ENCODE measurements around the gene CNTNAP5. TPM values are rescaled to one million over a fixed set of nuclear protein-coding genes. Genes with fewer than 3 reads are reported as not detected.
"Not testable (repeated sequence)": the region's sequence is repeated elsewhere in the genome, so short reads cannot be mapped to it uniquely, and the experiment has no call there.

Gene CNTNAP5
- total RNA-seq, 3 donors from 2014 or later = 3.3 TPM; not detected in 2

GRCh38 chr2:124354466-124354865, 329.4 kb downstream of the CNTNAP5 start:
- H3K4me1 ChIP-seq (ENCODE audit: low read depth) = no peaks in the 10 kb centered on the region
- intact Hi-C loops (cut with DNase I, micrococcal nuclease) = no loop called here
- ATAC-seq = no peak
- TF ChIP-seq CTCF (IDR thresholded peaks at IDR 0.05) = no peak
- H3K9me3 ChIP-seq = no peaks in the 10 kb centered on the region
- no peak for DNase-seq
- H3K36me3 ChIP-seq (ENCODE audit: low read depth) = no peaks in the 10 kb centered on the region
- no peak overlapping the region for H3K4me3 ChIP-seq

GRCh38 chr2:124361966-124362365, 336.9 kb downstream of the CNTNAP5 start:
- DNase-seq; H3K4me1 ChIP-seq (ENCODE audit: low read depth); intact Hi-C loops (cut with DNase I, micrococcal nuclease); H3K4me3 ChIP-seq; ATAC-seq; H3K9me3 ChIP-seq; H3K36me3 ChIP-seq (ENCODE audit: low read depth): not testable (repeated sequence)

DNA sequence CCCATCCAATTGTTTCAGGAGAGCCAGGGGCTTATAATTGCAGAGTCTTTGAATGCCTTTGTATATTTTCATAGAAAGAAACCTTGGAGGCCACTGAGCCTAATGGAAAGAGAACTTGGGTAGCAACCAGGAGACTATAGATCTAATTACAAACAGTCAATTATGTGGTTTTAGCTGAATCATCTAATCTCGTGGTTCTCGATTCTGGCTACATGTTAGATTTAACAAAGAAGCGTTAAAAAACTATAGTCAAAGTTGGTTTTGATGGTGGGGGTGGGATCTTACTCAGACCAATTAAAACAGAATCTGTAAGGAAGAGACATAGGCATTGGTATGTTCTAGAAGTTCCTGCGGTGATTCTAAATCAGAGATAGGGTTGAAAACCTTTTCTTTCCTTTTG, 344.1 kb downstream of the CNTNAP5 start:
- Histone ChIP-seq H3K4me3 (no peak overlapping the region), H3K4me1 (ENCODE audit: low read depth) (no peaks in the 10 kb centered on the region), H3K36me3 (ENCODE audit: low read depth) (no peaks in the 10 kb centered on the region), H3K9me3 (no peaks in the 10 kb centered on the region)
- DNase-seq (no peak), ATAC-seq (no peak)
- intact Hi-C loops (cut with DNase I, micrococcal nuclease) = no loop called here
- TF ChIP-seq CTCF (IDR thresholded peaks at IDR 0.05) = no peak

DNA sequence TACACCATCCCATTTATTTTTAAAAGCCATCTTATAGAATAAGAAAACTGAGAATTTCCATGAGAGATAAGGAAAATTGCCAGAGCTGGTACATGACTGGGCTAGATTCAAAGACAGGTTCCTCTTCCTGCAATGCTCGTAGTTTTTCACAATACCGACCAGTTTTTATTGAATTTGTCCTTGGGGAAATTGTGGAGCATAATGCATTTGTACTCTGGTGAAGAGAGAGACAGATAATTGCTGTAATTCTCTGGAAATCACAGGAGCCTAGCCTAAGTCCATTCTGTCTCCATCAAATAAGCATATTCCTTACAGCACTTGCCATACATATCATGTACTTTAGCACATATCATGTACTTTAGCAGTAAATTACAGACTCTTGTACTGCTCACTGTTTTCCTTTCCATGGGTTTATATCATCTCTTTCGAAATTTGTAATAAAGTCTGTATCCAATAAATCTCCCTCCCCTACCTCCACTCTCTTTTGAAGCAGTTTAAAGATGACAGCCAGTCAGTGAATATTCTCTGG, 355.2 kb downstream of the CNTNAP5 start:
- ATAC-seq (no peak), DNase-seq (no peak)
- no peak for TF ChIP-seq CTCF (IDR thresholded peaks at IDR 0.05)
- Histone ChIP-seq H3K4me3 (no peak overlapping the region), H3K4me1 (ENCODE audit: low read depth) (no peaks in the 10 kb centered on the region), H3K9me3 (no peaks in the 10 kb centered on the region), H3K36me3 (ENCODE audit: low read depth) (no peaks in the 10 kb centered on the region)
- intact Hi-C loops (cut with DNase I, micrococcal nuclease) = no loop called here

DNA sequence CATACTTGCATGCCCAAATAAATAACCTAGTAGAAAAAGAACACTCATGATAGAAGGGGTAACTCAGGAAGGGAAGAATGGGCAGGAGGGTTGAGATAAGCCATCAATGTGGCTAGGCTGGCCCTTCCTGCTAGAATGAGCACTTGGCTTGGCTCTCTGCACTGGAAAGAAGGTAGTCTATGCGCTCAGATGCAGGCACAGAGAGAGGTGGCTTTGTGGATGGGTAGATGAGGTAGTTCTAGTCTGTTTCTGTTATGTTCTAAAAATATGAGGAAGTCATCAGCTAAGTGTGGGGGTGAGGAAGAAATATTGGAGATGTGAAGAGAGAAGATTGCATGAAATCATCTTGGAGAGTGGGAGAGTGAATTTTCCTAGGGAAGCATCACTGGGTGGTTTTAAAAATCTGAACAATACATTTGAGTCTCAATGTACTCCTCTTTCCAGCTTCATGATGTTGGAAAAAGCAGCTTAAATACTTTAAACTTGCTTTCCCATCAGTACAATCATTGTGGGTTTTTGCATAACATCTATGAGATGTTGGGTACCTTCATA, 357.1 kb downstream of the CNTNAP5 start:
- DNase-seq (no peak), ATAC-seq (no peak)
- Histone ChIP-seq H3K36me3 (ENCODE audit: low read depth) (no peaks in the 10 kb centered on the region), H3K4me1 (ENCODE audit: low read depth) (no peaks in the 10 kb centered on the region), H3K4me3 (no peak overlapping the region), H3K9me3 (no peaks in the 10 kb centered on the region)
- TF ChIP-seq CTCF (IDR thresholded peaks at IDR 0.05) = no peak
- intact Hi-C loops (cut with DNase I, micrococcal nuclease) = no loop called here

DNA sequence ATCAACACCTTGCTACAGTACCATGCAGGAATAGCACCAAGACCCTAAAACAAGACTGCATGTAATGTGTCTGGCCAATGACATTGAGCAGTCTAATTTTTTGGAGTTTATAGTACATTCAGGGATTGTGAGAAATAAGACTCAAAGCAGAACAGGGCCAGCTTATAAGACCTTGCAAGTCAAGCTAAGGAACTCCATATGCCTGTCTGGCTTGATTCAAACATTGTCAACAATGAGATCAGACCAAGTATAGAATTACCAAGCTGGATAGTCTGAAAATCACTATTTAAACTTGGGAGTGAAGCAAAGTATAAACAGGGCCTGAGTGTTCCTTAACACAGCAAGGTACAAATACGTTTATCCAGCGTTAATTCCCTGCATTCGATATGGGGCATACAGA, 370.9 kb downstream of the CNTNAP5 start:
- no peak for DNase-seq
- TF ChIP-seq CTCF (IDR thresholded peaks at IDR 0.05) = no peak
- Histone ChIP-seq H3K36me3 (ENCODE audit: low read depth) (no peaks in the 10 kb centered on the region), H3K4me1 (ENCODE audit: low read depth) (no peaks in the 10 kb centered on the region), H3K4me3 (no peak overlapping the region), H3K9me3 (no peaks in the 10 kb centered on the region)
- no peak for ATAC-seq
- intact Hi-C loops (cut with DNase I, micrococcal nuclease) = no loop called here
